Ovary (tissue), 9 donors: ENCODE data around the gene SDK1. TPM values are rescaled to one million over a fixed set of nuclear protein-coding genes. Genes with fewer than 3 reads are reported as not detected.

Source experiments
- DNase-seq, 5 donors: peaks; one replicate each; pipeline ENCODE4 v3.0.0-alpha.2; 2019 to 2020
- H3K27ac ChIP-seq, 2 donors: fragments of 200-600 bp; one replicate each; pipeline versions ENCODE4 v1.5.1 to v1.8.0; 2019 to 2022
- H3K27me3 ChIP-seq: fragments of 200-600 bp; one replicate; pipeline ENCODE4 v1.8.0; 2022
- H3K36me3 ChIP-seq: fragments of 200-600 bp; sonication (generic); one replicate; pipeline ENCODE4 v1.5.1; 2019
- H3K4me1 ChIP-seq: one replicate; pipeline ENCODE4 v1.8.1; 2013; ENCODE audit warnings: mild to moderate bottlenecking, moderate library complexity; ENCODE audit not compliant: insufficient read depth
- H3K4me3 ChIP-seq: fragments of 200-600 bp; sonication (generic); one replicate; pipeline ENCODE4 v1.5.1; 2017
- H3K9me3 ChIP-seq, 2 donors: fragments of 200-600 bp in 1 of 2; sonication (generic) in 1 of 2; one replicate each; pipeline versions ENCODE4 v1.5.1 to v1.8.1; 2013 to 2019; ENCODE audit warnings: mild to moderate bottlenecking in 1 of 2, moderate library complexity in 1 of 2
- EP300 ChIP-seq: sonication (generic); formaldehyde crosslinking; IDR thresholded peaks from one replicate; pipeline ENCODE4 v1.6.1; 2017; ENCODE audit warnings: antibody characterized with exemption
- POLR2A ChIP-seq: fragments of 450-650 bp; IDR thresholded peaks from one replicate; pipeline ENCODE4 v1.6.1; 2017; ENCODE audit warnings: antibody characterized with exemption, mild to moderate bottlenecking, moderate library complexity
- WGBS, 3 donors: extraction: QIAGEN DNeasy Blood & Tissue Kit in 1 of 3; methylation state at CpG; one replicate each; pipeline versions ENCODE4 v1.1.5 to v1.1.7; 2013 to 2017; 5-methylcytosine and 5-hydroxymethylcytosine counted together
- intact Hi-C, 4 donors: fragments of 100-400 bp; cut with DNase I; formaldehyde crosslinking; loops; one replicate each; pipeline versions ENCODE4 v1.11.0 to v1.15.1; 2022 to 2023
- polyA plus RNA-seq, 2 donors: library from polyadenylated mRNA; stranded (reverse); fragments of 200-250 nt in 1 of 2; fragments of 350-450 nt in 1 of 2; fragmentation: Illumina TruSeq in 1 of 2; extraction: RNeasy Lipid Tissue Mini Kit (QIAGEN cat#74804) in 1 of 2; gene quantifications; one replicate each; pipeline ENCODE4 v1.2.3, GENCODE V29; 2013 to 2014
- total RNA-seq, 7 donors: library from RNA; depleted of rRNA in 2 of 7; stranded (reverse); fragments of >200 nt in 2 of 7; fragmentation: NEBNext Ultra II Directional in 3 of 7; extraction: Animal tissue kit (Norgen Biotek cat#: 25700) in 3 of 7; gene quantifications; one replicate each; pipeline versions ENCODE4 v1.1.0 to v1.2.4, GENCODE V29; 2016 to 2023
- TF ChIP-seq, protein P1 (sequence below), 3 donors: fragments of 450-650 bp in 2 of 3; fragments of 200-600 bp in 1 of 3; IDR thresholded peaks; one replicate each; pipeline versions ENCODE4 v1.5.1 to v1.8.0; 2016 to 2022; ENCODE audit warnings: antibody characterized with exemption in 3 of 3, mild to moderate bottlenecking in 1 of 3
- donor health status: DM: no; HTN: no; CAD: no; lungs with moderate emphysema.
- donor health status: DM: no; HTN: no; CAD: no.
- donor health status: Bipolar disorder and iron deficiency.
- donor health status: DM: yes; HTN: yes; CAD: no.
- donor health status: DM: no; HTN: no; CAD: no.
- donor health status: DM: yes; HTN: yes; CAD: no.

SDK1 gene
- total and polyA plus RNA-seq, 9 donors: 1.2 to 13.3 (median 4.4) TPM

- no peaks in the 10 kb centered on the region for H3K9me3 ChIP-seq
- no peak for DNase-seq
- H3K4me3 ChIP-seq: no peak overlapping the region
- H3K36me3 ChIP-seq: no peaks in the 10 kb centered on the region
- TF ChIP-seq EP300 (no peak), POLR2A (no peak)
- TF ChIP-seq, protein P1, sequence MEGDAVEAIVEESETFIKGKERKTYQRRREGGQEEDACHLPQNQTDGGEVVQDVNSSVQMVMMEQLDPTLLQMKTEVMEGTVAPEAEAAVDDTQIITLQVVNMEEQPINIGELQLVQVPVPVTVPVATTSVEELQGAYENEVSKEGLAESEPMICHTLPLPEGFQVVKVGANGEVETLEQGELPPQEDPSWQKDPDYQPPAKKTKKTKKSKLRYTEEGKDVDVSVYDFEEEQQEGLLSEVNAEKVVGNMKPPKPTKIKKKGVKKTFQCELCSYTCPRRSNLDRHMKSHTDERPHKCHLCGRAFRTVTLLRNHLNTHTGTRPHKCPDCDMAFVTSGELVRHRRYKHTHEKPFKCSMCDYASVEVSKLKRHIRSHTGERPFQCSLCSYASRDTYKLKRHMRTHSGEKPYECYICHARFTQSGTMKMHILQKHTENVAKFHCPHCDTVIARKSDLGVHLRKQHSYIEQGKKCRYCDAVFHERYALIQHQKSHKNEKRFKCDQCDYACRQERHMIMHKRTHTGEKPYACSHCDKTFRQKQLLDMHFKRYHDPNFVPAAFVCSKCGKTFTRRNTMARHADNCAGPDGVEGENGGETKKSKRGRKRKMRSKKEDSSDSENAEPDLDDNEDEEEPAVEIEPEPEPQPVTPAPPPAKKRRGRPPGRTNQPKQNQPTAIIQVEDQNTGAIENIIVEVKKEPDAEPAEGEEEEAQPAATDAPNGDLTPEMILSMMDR (IDR thresholded peaks at IDR 0.05): no peak
- no peak overlapping the region for H3K27ac ChIP-seq
- intact Hi-C loops: no loop called here
- H3K4me1 ChIP-seq: no peaks in the 10 kb centered on the region
- 92 to 94% (median 92%) methylated on average over 3 of the region's 3 CpGs for WGBS, 3 donors
- no peaks in the 10 kb centered on the region for H3K27me3 ChIP-seq
Measured at GRCh38 chr7:3757059-3757458, 456.0 kb downstream of the SDK1 start.

DNA sequence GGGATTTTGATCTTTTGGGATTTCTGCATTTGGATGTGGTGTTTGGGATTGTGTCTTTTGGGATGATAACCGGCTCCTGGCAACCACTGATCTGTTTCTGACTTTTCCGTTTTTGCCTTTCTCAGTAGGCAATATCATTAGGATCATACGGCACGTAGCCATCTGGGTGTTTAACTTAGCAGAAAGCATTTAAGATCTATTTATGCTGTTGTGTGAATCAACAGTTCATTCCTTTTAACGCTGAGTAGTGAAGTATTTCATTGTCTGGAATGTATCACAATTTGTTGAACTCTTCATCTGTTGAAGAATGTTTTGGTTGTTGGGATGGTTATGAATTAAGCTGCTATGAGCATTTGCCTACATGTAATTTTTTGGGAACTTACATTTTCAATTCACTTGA lies 459.6 kb downstream of the SDK1 start:
- no peaks in the 10 kb centered on the region for H3K4me1 ChIP-seq
- TF ChIP-seq POLR2A (no peak), EP300 (no peak)
- TF ChIP-seq, protein P1 (IDR thresholded peaks at IDR 0.05): no peak
- WGBS, 3 donors: 66 to 74% (median 71%) methylated on average over 5 of the region's 5 CpGs

DNA sequence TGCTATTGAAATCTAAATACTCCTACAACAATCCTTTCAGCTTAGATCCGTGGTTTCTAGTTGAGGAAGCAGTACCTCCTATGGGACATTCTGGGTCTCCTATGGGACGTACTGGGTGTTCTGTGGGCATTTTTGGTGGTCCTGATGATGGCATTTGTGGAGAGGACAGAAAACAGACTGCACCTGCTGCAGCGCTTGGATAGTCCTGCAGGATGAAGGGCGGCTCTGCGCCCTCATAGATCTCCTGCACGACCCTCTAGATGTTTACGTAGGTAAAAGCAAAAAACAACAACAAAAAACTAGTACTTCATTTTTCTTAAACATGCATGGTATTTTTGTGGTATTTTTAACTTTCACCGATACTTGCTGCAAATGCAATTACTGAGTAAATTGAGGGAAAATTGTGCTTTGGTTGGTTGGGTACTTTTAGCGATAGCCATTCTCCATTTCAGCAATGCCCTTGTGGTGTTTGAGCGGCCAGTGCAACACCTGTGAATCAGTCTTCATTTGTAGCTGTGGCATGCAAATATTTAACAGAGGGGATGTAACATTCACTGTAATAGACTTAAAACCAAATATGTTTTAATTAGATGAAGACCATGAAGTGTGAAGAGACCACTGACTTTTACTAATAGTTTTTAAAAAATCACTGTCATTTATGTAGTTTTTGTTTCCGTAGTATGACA lies 461.2 kb downstream of the SDK1 start:
- DNase-seq: no peak
- WGBS, 3 donors: 73 to 79% (median 76%) methylated on average over 11 of the region's 11 CpGs
- Histone ChIP-seq H3K9me3 (no peaks in the 10 kb centered on the region), H3K4me3 (no peak overlapping the region), H3K4me1 (no peaks in the 10 kb centered on the region), H3K36me3 (no peaks in the 10 kb centered on the region), H3K27ac (no peak overlapping the region), H3K27me3 (no peaks in the 10 kb centered on the region)
- TF ChIP-seq, protein P1 (IDR thresholded peaks at IDR 0.05): no peak
- TF ChIP-seq POLR2A (no peak), EP300 (no peak)
- intact Hi-C loops: no loop called here

More for the DNA sequence above, 459.6 kb downstream of the SDK1 start:
- Histone ChIP-seq H3K27me3 (no peaks in the 10 kb centered on the region), H3K27ac (no peak overlapping the region), H3K9me3 (no peaks in the 10 kb centered on the region), H3K36me3 (no peaks in the 10 kb centered on the region), H3K4me3 (no peak overlapping the region)
- DNase-seq: no peak
- intact Hi-C loops: no loop called here

- 72 to 85% (median 77%) methylated on average over 9 of the region's 9 CpGs for WGBS, 3 donors
- intact Hi-C loops: no loop called here
- no peak overlapping the region for H3K27ac ChIP-seq
- H3K4me1 ChIP-seq: no peaks in the 10 kb centered on the region
- no peaks in the 10 kb centered on the region for H3K36me3 ChIP-seq
- TF ChIP-seq EP300: no peak
- TF ChIP-seq POLR2A: no peak
- TF ChIP-seq, protein P1 (IDR thresholded peaks at IDR 0.05): no peak
- H3K27me3 ChIP-seq: no peaks in the 10 kb centered on the region
- no peaks in the 10 kb centered on the region for H3K9me3 ChIP-seq
- no peak for DNase-seq
- H3K4me3 ChIP-seq: no peak overlapping the region
Measured at GRCh38 chr7:3767917-3768777, 467.1 kb downstream of the SDK1 start.
